ENCODE results near the gene USP13. TPM values are rescaled to one million over a fixed set of nuclear protein-coding genes. Genes with fewer than 3 reads are reported as not detected.

The USP13 gene
- total and polyA plus RNA-seq, 2 donors (not counting 1 experiment from before 2014, with no cell fraction given), result 1.9 to 13.2 TPM

- ChIA-PET POLR2A (no interaction called here), CTCF (no interaction called here)
- Mint-ChIP-seq H3K27ac (no peak overlapping the region), H3K9me3 (ENCODE audit: insufficient read depth) (no peaks in the 10 kb centered on the region), H3K4me3 (no peak overlapping the region), H3K27me3 (no peaks in the 10 kb centered on the region), H3K4me1 (peaks cover 4% of the 10 kb centered on the region)
- TF ChIP-seq CTCF (IDR thresholded peaks at IDR 0.05) (no peak), EZH2 (IDR thresholded peaks at IDR 0.05; ENCODE audit: borderline replicate concordance, insufficient read depth, low read depth, low read length, poor library complexity, severe bottlenecking) (no peak)
- no peak overlapping the region for H3K27ac ChIP-seq (ENCODE audit: low read length in 2 of 2)
- no peaks in the 10 kb centered on the region for H3K36me3 ChIP-seq (replicated peaks in 1 of 2; ENCODE audit: control extremely low read depth in 1 of 2, control insufficient read depth in 1 of 2, extremely low read depth in 1 of 2, insufficient read depth in 2 of 2, low read length in 1 of 2)
- DNase-seq (no peak), ATAC-seq (ENCODE audit: low read depth) (no peak)
- intact Hi-C loops (cut with micrococcal nuclease), result no loop called here
- no peaks in the 10 kb centered on the region for H3K9me3 ChIP-seq (ENCODE audit: control extremely low read depth in 1 of 3, control insufficient read depth in 2 of 3, insufficient read depth in 1 of 3, low read length in 2 of 3)
- 100% methylated on average over 1 of the region's 1 CpG for WGBS (ENCODE audit: insufficient coverage)
- peaks cover 12% of the 10 kb centered on the region for H4K20me1 ChIP-seq (ENCODE audit: control insufficient read depth, insufficient read depth, low read length, poor library complexity, severe bottlenecking)
- no peak overlapping the region for H2AFZ ChIP-seq (ENCODE audit: insufficient read depth, low read depth, low read length, poor library complexity, severe bottlenecking)
- H3K79me2 ChIP-seq (ENCODE audit: control insufficient read depth, insufficient read depth, low read length), result peaks cover 63% of the 10 kb centered on the region
- no peak overlapping the region for H3K4me2 ChIP-seq (replicated peaks; ENCODE audit: low read depth, low read length, poor library complexity, severe bottlenecking)
- H3K4me1 ChIP-seq (ENCODE audit: control insufficient read depth in 2 of 2, insufficient read depth in 2 of 2, low read length in 2 of 2), result no peaks in the 10 kb centered on the region
- H3K27me3 ChIP-seq (replicated peaks in 1 of 4; ENCODE audit: control extremely low read depth in 1 of 4, control insufficient read depth in 3 of 4, insufficient read depth in 4 of 4, low read length in 3 of 4), result no peaks in the 10 kb centered on the region
- no peak overlapping the region for H3K4me3 ChIP-seq (ENCODE audit: control extremely low read depth in 1 of 5, extremely low read depth in 1 of 5, insufficient read depth in 1 of 5, low read depth in 2 of 5, low read length in 4 of 5)
- H3K9ac ChIP-seq (ENCODE audit: low read length), result no peak overlapping the region
Observed at GRCh38 chr3:179666030-179666429, 13.2 kb downstream of the USP13 start.

GRCh38 chr3:179666436-179667035 is 13.7 kb downstream of the USP13 start:
- no peak overlapping the region for H3K27ac Mint-ChIP-seq
- no peak for ATAC-seq (ENCODE audit: low read depth)
- no peak for TF ChIP-seq CTCF (IDR thresholded peaks at IDR 0.05)
- no peak for TF ChIP-seq EZH2 (IDR thresholded peaks at IDR 0.05; ENCODE audit: borderline replicate concordance, insufficient read depth, low read depth, low read length, poor library complexity, severe bottlenecking)
- H3K4me3 ChIP-seq (ENCODE audit: control extremely low read depth in 1 of 5, extremely low read depth in 1 of 5, insufficient read depth in 1 of 5, low read depth in 2 of 5, low read length in 4 of 5), result no peak overlapping the region
- H4K20me1 ChIP-seq (ENCODE audit: control insufficient read depth, insufficient read depth, low read length, poor library complexity, severe bottlenecking), result peaks cover 12% of the 10 kb centered on the region
- no peak for DNase-seq
- H3K27me3 ChIP-seq (replicated peaks in 1 of 4; ENCODE audit: control extremely low read depth in 1 of 4, control insufficient read depth in 3 of 4, insufficient read depth in 4 of 4, low read length in 3 of 4), result no peaks in the 10 kb centered on the region
- H3K27me3 Mint-ChIP-seq, result no peaks in the 10 kb centered on the region
- no peak overlapping the region for H3K9ac ChIP-seq (ENCODE audit: low read length)
- no peak overlapping the region for H3K4me2 ChIP-seq (replicated peaks; ENCODE audit: low read depth, low read length, poor library complexity, severe bottlenecking)
- no peaks in the 10 kb centered on the region for H3K9me3 ChIP-seq (ENCODE audit: control extremely low read depth in 1 of 3, control insufficient read depth in 2 of 3, insufficient read depth in 1 of 3, low read length in 2 of 3)
- no peak overlapping the region for H3K4me3 Mint-ChIP-seq
- peaks cover 58% of the 10 kb centered on the region for H3K79me2 ChIP-seq (ENCODE audit: control insufficient read depth, insufficient read depth, low read length)
- 64% methylated on average over 8 of the region's 8 CpGs for WGBS (ENCODE audit: insufficient coverage)
- POLR2A ChIA-PET, result no interaction called here
- H3K4me1 ChIP-seq (ENCODE audit: control insufficient read depth in 2 of 2, insufficient read depth in 2 of 2, low read length in 2 of 2), result no peaks in the 10 kb centered on the region
- H3K9me3 Mint-ChIP-seq (ENCODE audit: insufficient read depth), result no peaks in the 10 kb centered on the region
- peaks cover 4% of the 10 kb centered on the region for H3K4me1 Mint-ChIP-seq
- no peaks in the 10 kb centered on the region for H3K36me3 ChIP-seq (replicated peaks in 1 of 2; ENCODE audit: control extremely low read depth in 1 of 2, control insufficient read depth in 1 of 2, extremely low read depth in 1 of 2, insufficient read depth in 2 of 2, low read length in 1 of 2)
- no peak overlapping the region for H3K27ac ChIP-seq (ENCODE audit: low read length in 2 of 2)
- CTCF ChIA-PET, result interaction anchor here (1.2 kb wide), 1 partner anchor 17 kb away, joined by 3 read pairs; no protein-coding TSS in a partner anchor
- intact Hi-C loops (cut with micrococcal nuclease), result no loop called here
- H2AFZ ChIP-seq (ENCODE audit: insufficient read depth, low read depth, low read length, poor library complexity, severe bottlenecking), result no peak overlapping the region
